ENCODE data around the gene SLC16A11. TPM values are rescaled to one million over a fixed set of nuclear protein-coding genes. Genes with fewer than 3 reads are reported as not detected.
A peak's percentile ranks its signal among the peaks of the same experiment; 100 is the strongest.

SLC16A11 gene
- total and polyA plus RNA-seq, 2 donors (not counting 1 experiment from before 2014, with no cell fraction given): 0.17 TPM; not detected in 1

- H3K79me2 ChIP-seq (ENCODE audit: control insufficient read depth, insufficient read depth, low read length): no peaks in the 10 kb centered on the region
- H3K4me1 ChIP-seq (ENCODE audit: control insufficient read depth, extremely low read depth, insufficient read depth, low read length): peaks cover 7% of the 10 kb centered on the region
- no peaks in the 10 kb centered on the region for H4K20me1 ChIP-seq (ENCODE audit: control insufficient read depth, extremely low read depth, insufficient read depth, low read length)
- H3K9me3 ChIP-seq (ENCODE audit: control insufficient read depth, insufficient read depth, low read depth, low read length): no peaks in the 10 kb centered on the region
- peak within 1 kb of the TSS in 3 of 4 experiments; percentile 15 to 25 (median 23) for H3K4me3 ChIP-seq (replicated peaks in 1 of 4; ENCODE audit: control extremely low read depth in 1 of 4, insufficient read depth in 1 of 4, low read depth in 3 of 4, low read length in 4 of 4)
- no peak for TF ChIP-seq CTCF (conservative IDR thresholded peaks at IDR 0.05 in 1 of 2, IDR thresholded peaks at IDR 0.05 in 1 of 2; ENCODE audit: low read depth in 1 of 2, low read length in 2 of 2)
- TF ChIP-seq EZH2 (IDR thresholded peaks at IDR 0.05; ENCODE audit: low read length, missing control alignments): no peak
- DNase-seq (ENCODE audit: low read depth in 2 of 2): no peak
- no peak within 1 kb of the TSS for H3K27ac ChIP-seq (ENCODE audit: insufficient read depth, low read length)
- H3K36me3 ChIP-seq (ENCODE audit: control insufficient read depth, insufficient read depth, low read length): no peaks in the 10 kb centered on the region
- no peaks in the 10 kb centered on the region for H3K27me3 ChIP-seq (ENCODE audit: control insufficient read depth, insufficient read depth, low read length)
- no peak within 1 kb of the TSS for H3K9ac ChIP-seq (ENCODE audit: insufficient read depth, low read length)
- peak within 1 kb of the TSS; percentile 75 for H3K4me2 ChIP-seq (ENCODE audit: extremely low read depth, insufficient read depth, low read length)
- H2AFZ ChIP-seq (ENCODE audit: low read length): peak within 1 kb of the TSS; percentile 69
These were observed 20.9 kb downstream of the SLC16A11 start, which contains the start of gene BCL6B for GRCh38 chr17:7022781-7023571. BCL6B (plus strand) TSS chr17:7023050; CDS start chr17:7023672, 622 bp downstream.

GRCh38 chr17:7021993-7022778, 21.7 kb downstream of the SLC16A11 start:
- H3K79me2 ChIP-seq (ENCODE audit: control insufficient read depth, insufficient read depth, low read length): no peaks in the 10 kb centered on the region
- peak in 1 of 2 donors; percentile 49 for DNase-seq (ENCODE audit: low read depth in 2 of 2)
- H3K4me1 ChIP-seq (ENCODE audit: control insufficient read depth, extremely low read depth, insufficient read depth, low read length): peaks cover 7% of the 10 kb centered on the region
- peaks cover under 1% of the 10 kb centered on the region for H3K36me3 ChIP-seq (ENCODE audit: control insufficient read depth, insufficient read depth, low read length)
- no peaks in the 10 kb centered on the region for H3K27me3 ChIP-seq (ENCODE audit: control insufficient read depth, insufficient read depth, low read length)
- no peaks in the 10 kb centered on the region for H3K9me3 ChIP-seq (ENCODE audit: control insufficient read depth, insufficient read depth, low read depth, low read length)
- peak overlapping the region; percentile 75 for H3K4me2 ChIP-seq (ENCODE audit: extremely low read depth, insufficient read depth, low read length)
- H3K27ac ChIP-seq (ENCODE audit: insufficient read depth, low read length): no peak overlapping the region
- peak overlapping the region; percentile 69 for H2AFZ ChIP-seq (ENCODE audit: low read length)
- H3K9ac ChIP-seq (ENCODE audit: insufficient read depth, low read length): peak overlapping the region; percentile 34
- H4K20me1 ChIP-seq (ENCODE audit: control insufficient read depth, extremely low read depth, insufficient read depth, low read length): no peaks in the 10 kb centered on the region
- peak; percentile 66 to 74 for TF ChIP-seq CTCF (conservative IDR thresholded peaks at IDR 0.05 in 1 of 2, IDR thresholded peaks at IDR 0.05 in 1 of 2; ENCODE audit: low read depth in 1 of 2, low read length in 2 of 2)
- TF ChIP-seq EZH2 (IDR thresholded peaks at IDR 0.05; ENCODE audit: low read length, missing control alignments): no peak
- peak overlapping the region in 3 of 4 experiments; percentile 15 to 25 (median 23) for H3K4me3 ChIP-seq (replicated peaks in 1 of 4; ENCODE audit: control extremely low read depth in 1 of 4, insufficient read depth in 1 of 4, low read depth in 3 of 4, low read length in 4 of 4)

Measured in fibroblast of lung (primary cell).